Gastroesophageal sphincter (tissue), 4 donors: Measurements from ENCODE around the gene MBD6. TPM values are rescaled to one million over a fixed set of nuclear protein-coding genes. Genes with fewer than 3 reads are reported as not detected.

ENCODE experiments used
- ATAC-seq: fragments of 150-250 bp; one replicate; pipeline ENCODE4 v1.9.1; 2016; ENCODE audit warnings: mild to moderate bottlenecking, moderate library complexity
- H3K27ac ChIP-seq, 4 donors: fragments of 200-600 bp; sonication (generic) in 3 of 4; 1 replicate in 3 of 4; 2 replicates in 1 of 4; pipeline ENCODE4 v1.5.1; 2016 to 2019
- H3K27me3 ChIP-seq: fragments of 200-600 bp; sonication (generic); one replicate; pipeline ENCODE4 v1.5.1; 2019
- H3K36me3 ChIP-seq, 2 donors: fragments of 200-600 bp; sonication (generic); one replicate each; pipeline ENCODE4 v1.5.1; 2019; ENCODE audit warnings: control low read depth in 1 of 2
- H3K4me1 ChIP-seq, 3 donors: fragments of 200-600 bp; sonication (generic); 1 replicate in 2 of 3; 2 replicates in 1 of 3; pipeline ENCODE4 v1.5.1; 2016 to 2019; ENCODE audit warnings: control low read depth in 2 of 3
- H3K4me3 ChIP-seq, 2 donors: fragments of 200-600 bp; sonication (generic); one replicate each; pipeline ENCODE4 v1.5.1; 2019; ENCODE audit warnings: mild to moderate bottlenecking in 1 of 2, moderate library complexity in 1 of 2
- H3K9me3 ChIP-seq, 3 donors: fragments of 200-600 bp; sonication (generic); one replicate each; pipeline ENCODE4 v1.5.1; 2017 to 2019; ENCODE audit warnings: control low read depth in 2 of 3
- EP300 ChIP-seq: sonication (generic); formaldehyde crosslinking; IDR thresholded peaks from one replicate; pipeline ENCODE4 v1.6.1; 2017; ENCODE audit warnings: antibody characterized with exemption, mild to moderate bottlenecking
- POLR2A ChIP-seq, 2 donors: fragments of 450-650 bp; IDR thresholded peaks; one replicate each; pipeline ENCODE4 v1.6.1; 2017; ENCODE audit warnings: antibody characterized with exemption in 2 of 2, mild to moderate bottlenecking in 2 of 2, moderate library complexity in 1 of 2
- POLR2AphosphoS5 ChIP-seq: sonication (generic); formaldehyde crosslinking; IDR thresholded peaks from one replicate; pipeline ENCODE4 v1.6.1; 2017; ENCODE audit warnings: antibody characterized with exemption
- whole genome bisulfite sequencing, 2 donors: methylation state at CpG; one replicate each; pipeline ENCODE4 v1.1.5; 2018; ENCODE audit warnings: low coverage in 1 of 2; 5-methylcytosine and 5-hydroxymethylcytosine counted together
- total RNA-seq, 4 donors: library from RNA; depleted of rRNA; stranded (reverse); fragments of >200 nt; gene quantifications; one replicate each; pipeline ENCODE4 v1.1.0, GENCODE V29; 2016
- TF ChIP-seq, protein P1 (sequence below), 4 experiments: fragments of 200-600 bp in 2 of 4; fragments of 450-650 bp in 2 of 4; sonication (generic) in 1 of 4; IDR thresholded peaks; one replicate each; pipeline ENCODE4 v1.5.1; 2017 to 2019; ENCODE audit warnings: antibody characterized with exemption in 4 of 4, mild to moderate bottlenecking in 2 of 4, moderate library complexity in 2 of 4

MBD6 gene
- total RNA-seq, 4 donors from 2014 or later = 8.9 to 22.6 (median 19.7) TPM

DNA sequence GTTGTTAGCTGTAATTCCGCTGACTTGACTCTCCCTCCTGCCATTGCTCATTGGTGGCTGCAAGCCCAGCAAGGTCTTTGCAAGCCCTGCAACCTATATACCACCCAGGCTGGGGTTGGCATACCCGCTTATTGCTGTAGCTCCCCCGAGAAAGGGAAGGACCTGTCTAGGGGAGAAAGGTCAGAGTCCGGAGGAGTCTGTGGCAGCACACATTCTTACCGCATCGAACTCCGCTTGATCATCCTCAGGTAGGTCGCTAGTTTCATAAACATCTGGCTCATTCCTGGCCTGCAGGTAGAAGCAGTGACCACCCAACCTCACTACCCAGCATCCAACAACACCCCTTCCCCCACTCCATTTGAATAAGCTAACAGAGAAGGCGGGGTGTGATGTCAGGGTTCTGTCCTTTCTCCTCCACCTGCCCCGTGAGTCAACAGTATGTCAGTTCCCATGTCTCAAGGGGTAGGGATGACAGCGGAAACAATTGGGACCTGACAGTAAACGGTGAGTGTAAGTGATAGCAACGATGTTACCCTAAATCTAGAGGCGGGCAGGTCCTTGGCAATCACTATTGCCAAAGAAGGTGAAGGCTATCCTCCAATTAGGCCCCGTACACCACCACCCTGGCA lies 23.3 kb downstream of the MBD6 start:
- H3K27me3 ChIP-seq = peaks cover 28% of the 10 kb centered on the region
- no peak for TF ChIP-seq EP300
- peak overlapping the region; percentile 87 to 99 for H3K4me3 ChIP-seq
- 18 to 42% methylated on average over 5 to 6 of the region's 15 CpGs for WGBS, 2 donors
- no peak for ATAC-seq
- peaks cover 3 to 55% (median 15%) of the 10 kb centered on the region in 3 donors for H3K4me1 ChIP-seq
- peak overlapping the region; percentile 92 to 95 (median 94) for H3K27ac ChIP-seq
- H3K9me3 ChIP-seq = no peaks in the 10 kb centered on the region
- peaks cover 0 to 19% of the 10 kb centered on the region in 2 donors for H3K36me3 ChIP-seq

DNA sequence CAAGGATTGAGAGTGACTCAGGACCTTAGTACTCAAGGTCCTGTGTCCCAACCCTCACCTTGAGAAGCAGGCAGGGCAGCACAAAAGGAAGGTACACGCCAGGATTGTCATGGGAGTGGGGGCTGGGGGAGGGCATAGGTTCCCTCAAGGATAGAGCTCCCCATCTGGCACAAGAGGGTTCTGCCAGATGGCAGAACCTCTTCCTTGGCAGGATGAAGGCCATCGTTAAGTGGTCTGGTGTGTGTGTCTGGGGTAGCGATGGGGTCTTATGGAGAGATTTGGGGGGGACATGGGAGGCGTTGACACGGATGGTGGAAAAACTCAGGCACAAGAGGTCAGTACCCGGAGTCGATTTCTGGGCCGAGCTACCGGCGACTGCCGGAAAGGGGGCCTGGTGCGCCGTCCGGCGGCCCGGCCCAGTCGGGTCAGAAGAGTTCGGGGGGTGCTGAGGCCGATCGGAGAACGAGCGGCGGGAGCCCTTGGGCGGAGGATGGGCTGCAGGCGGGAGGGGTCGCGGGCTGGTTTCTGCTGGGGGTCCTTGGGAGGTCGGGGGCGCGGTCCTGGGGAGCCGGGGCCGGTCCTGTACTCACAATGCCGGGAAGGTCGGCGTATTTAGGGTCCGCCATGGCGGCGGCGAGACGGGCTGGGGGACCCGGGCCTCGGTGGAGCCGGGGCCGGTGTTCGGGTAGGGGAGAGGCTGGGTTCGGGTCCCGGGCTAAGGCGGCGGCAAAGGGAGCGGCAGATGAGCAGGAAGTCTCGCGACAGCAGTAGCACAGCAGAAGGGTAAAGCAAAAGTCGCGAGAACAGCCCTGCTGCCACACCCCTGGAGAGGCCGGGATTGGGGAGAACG lies 24.0 kb downstream of the MBD6 start, which contains the start of gene DCTN2:
Gene DCTN2 (minus strand): TSS at position 755 of the 850 bp plus-strand sequence. CDS start 129 bp downstream, at position 626.
- H3K36me3 ChIP-seq = peaks cover 0 to 12% of the 10 kb centered on the region in 2 donors
- H3K9me3 ChIP-seq = no peaks in the 10 kb centered on the region
- peaks cover 28% of the 10 kb centered on the region for H3K27me3 ChIP-seq
- TF ChIP-seq POLR2A (IDR thresholded peaks at IDR 0.05) (peak in 1 of 2 donors; percentile 30), EP300 (no peak), POLR2AphosphoS5 (peak; percentile 32)
- TF ChIP-seq, protein P1, sequence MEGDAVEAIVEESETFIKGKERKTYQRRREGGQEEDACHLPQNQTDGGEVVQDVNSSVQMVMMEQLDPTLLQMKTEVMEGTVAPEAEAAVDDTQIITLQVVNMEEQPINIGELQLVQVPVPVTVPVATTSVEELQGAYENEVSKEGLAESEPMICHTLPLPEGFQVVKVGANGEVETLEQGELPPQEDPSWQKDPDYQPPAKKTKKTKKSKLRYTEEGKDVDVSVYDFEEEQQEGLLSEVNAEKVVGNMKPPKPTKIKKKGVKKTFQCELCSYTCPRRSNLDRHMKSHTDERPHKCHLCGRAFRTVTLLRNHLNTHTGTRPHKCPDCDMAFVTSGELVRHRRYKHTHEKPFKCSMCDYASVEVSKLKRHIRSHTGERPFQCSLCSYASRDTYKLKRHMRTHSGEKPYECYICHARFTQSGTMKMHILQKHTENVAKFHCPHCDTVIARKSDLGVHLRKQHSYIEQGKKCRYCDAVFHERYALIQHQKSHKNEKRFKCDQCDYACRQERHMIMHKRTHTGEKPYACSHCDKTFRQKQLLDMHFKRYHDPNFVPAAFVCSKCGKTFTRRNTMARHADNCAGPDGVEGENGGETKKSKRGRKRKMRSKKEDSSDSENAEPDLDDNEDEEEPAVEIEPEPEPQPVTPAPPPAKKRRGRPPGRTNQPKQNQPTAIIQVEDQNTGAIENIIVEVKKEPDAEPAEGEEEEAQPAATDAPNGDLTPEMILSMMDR (IDR thresholded peaks at IDR 0.05) = peak in 1 of 4 experiments; percentile 9
- H3K4me1 ChIP-seq = peaks cover 3 to 55% (median 15%) of the 10 kb centered on the region in 3 donors
- WGBS, 2 donors = 1 to 3% methylated on average over 10 to 26 of the region's 56 CpGs
- peak; percentile 99 for ATAC-seq
- peak within 1 kb of the TSS; percentile 92 to 95 (median 94) for H3K27ac ChIP-seq
- peak within 1 kb of the TSS; percentile 87 to 99 for H3K4me3 ChIP-seq

DNA sequence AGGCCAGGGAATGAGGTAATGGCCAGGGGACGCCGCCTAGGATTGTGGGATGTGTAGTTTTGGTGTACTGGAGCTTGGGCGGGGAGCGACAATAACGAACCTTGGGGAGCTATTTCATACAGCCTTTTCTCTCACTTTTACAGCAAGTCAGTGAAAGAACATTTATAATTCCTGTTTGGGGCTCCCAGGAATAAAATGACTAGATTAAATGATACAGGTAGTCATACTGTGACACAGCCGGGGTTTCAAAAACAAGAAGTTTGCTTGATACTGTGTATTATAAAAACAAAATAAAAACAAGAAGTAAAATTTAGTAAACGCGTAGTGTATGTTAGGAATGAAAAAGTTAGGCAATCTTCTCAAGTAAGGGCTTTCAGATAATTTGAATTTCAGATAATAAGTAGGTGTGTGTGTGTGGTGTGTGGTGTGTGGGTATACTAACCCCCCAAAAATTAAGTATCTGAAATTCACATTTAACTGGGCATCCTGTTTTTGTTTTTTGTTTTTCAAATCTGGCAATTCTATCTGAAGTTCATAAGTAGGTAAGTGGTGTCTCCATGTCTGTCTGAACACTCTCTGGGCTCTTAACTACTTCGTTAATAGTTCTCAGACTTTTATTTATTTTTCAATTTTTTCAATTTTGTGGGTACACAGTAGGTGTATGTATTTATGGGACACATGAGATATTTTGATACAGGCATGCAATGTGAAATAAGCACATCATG lies 24.8 kb downstream of the MBD6 start:
- WGBS, 2 donors = 22 to 23% methylated on average over 8 to 9 of the region's 9 CpGs
- ATAC-seq = no peak
- Histone ChIP-seq H3K36me3 (peaks cover 0 to 5% of the 10 kb centered on the region in 2 donors), H3K27me3 (peaks cover 28% of the 10 kb centered on the region), H3K27ac (peak overlapping the region; percentile 92 to 95 (median 94)), H3K4me3 (peak overlapping the region; percentile 87 to 99), H3K4me1 (peaks cover 3 to 55% (median 15%) of the 10 kb centered on the region in 3 donors), H3K9me3 (no peaks in the 10 kb centered on the region)
- TF ChIP-seq EP300 (no peak), POLR2AphosphoS5 (no peak), POLR2A (IDR thresholded peaks at IDR 0.05) (no peak)
- TF ChIP-seq, protein P1 (IDR thresholded peaks at IDR 0.05) = no peak

DNA sequence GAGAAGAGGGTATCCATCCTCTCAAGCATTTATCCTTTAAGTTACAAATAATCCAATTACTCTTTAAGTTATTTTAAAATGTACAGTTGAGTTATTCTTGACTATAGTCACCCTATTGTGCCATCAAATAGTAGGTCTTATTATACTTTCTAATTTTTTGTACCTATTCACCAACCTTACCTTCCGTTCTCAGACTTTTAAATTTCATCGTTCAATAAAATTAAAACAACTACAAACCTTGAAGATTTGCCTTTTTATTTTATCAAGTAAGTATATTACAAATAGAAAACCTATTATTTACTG lies 25.3 kb downstream of the MBD6 start:
- Histone ChIP-seq H3K4me1 (peaks cover 3 to 54% (median 15%) of the 10 kb centered on the region in 3 donors), H3K36me3 (no peaks in the 10 kb centered on the region), H3K27ac (no peak overlapping the region), H3K9me3 (no peaks in the 10 kb centered on the region), H3K27me3 (peaks cover 28% of the 10 kb centered on the region), H3K4me3 (no peak overlapping the region)
- WGBS, 2 donors = 76% methylated on average over 2 of the region's 2 CpGs; no CpG with 5 or more reads in 1 of the 2 donors
- no peak for TF ChIP-seq EP300
- TF ChIP-seq POLR2A (IDR thresholded peaks at IDR 0.05) = no peak
- TF ChIP-seq, protein P1 (IDR thresholded peaks at IDR 0.05) = no peak
- TF ChIP-seq POLR2AphosphoS5 = no peak
- ATAC-seq = no peak

DNA sequence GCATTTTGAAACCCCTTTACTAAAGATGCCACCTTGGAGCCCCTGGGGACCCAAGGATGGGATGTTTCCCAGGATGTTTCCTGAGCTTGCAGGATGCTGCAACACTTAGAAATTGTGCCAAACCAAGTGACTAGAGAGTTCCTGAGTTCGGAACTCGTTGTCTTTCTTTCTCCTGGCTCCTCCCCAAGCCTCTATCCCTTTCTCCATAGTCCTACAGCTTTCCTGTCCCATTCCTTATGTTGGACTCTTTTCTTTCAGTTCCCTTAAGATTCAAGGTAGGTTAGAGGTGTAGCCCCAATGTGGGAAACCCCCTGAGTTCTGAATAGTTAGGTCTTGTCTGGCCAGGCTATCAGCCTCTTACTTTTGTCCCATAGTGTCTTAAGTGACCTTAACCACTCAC lies 25.9 kb downstream of the MBD6 start:
- no peak overlapping the region for H3K27ac ChIP-seq
- 49 to 82% methylated on average over 2 of the region's 2 CpGs for WGBS, 2 donors
- H3K4me1 ChIP-seq = peaks cover 3 to 49% (median 15%) of the 10 kb centered on the region in 3 donors
- H3K36me3 ChIP-seq = no peaks in the 10 kb centered on the region
- no peak overlapping the region for H3K4me3 ChIP-seq
- peaks cover 28% of the 10 kb centered on the region for H3K27me3 ChIP-seq
- no peaks in the 10 kb centered on the region for H3K9me3 ChIP-seq
- no peak for ATAC-seq
- TF ChIP-seq POLR2A (IDR thresholded peaks at IDR 0.05) = no peak
- TF ChIP-seq POLR2AphosphoS5 = no peak
- TF ChIP-seq EP300 = no peak
- TF ChIP-seq, protein P1 (IDR thresholded peaks at IDR 0.05) = no peak
